Endothelial cell of umbilical vein (primary cell): Measurements from ENCODE around the gene ARHGEF1.

Experiments used
- MAX ChIP-seq: IDR thresholded peaks from 2 replicates; pipeline ENCODE4 v1.6.1; 2011; ENCODE audit not compliant: insufficient read depth, insufficient read length
- TF ChIP-seq, protein P1 (sequence below), 2 donors: IDR thresholded peaks; 1 replicate in 1 of 2; 2 replicates in 1 of 2; pipeline ENCODE4 v1.5.1; 2011; ENCODE audit warnings: low read length in 2 of 2, mild to moderate bottlenecking in 2 of 2, moderate library complexity in 2 of 2, control low read depth in 1 of 2, inconsistent platforms in 1 of 2, low read depth in 1 of 2; ENCODE audit not compliant: insufficient read depth in 1 of 2; ENCODE audit errors: extremely low read depth in 1 of 2

DNA sequence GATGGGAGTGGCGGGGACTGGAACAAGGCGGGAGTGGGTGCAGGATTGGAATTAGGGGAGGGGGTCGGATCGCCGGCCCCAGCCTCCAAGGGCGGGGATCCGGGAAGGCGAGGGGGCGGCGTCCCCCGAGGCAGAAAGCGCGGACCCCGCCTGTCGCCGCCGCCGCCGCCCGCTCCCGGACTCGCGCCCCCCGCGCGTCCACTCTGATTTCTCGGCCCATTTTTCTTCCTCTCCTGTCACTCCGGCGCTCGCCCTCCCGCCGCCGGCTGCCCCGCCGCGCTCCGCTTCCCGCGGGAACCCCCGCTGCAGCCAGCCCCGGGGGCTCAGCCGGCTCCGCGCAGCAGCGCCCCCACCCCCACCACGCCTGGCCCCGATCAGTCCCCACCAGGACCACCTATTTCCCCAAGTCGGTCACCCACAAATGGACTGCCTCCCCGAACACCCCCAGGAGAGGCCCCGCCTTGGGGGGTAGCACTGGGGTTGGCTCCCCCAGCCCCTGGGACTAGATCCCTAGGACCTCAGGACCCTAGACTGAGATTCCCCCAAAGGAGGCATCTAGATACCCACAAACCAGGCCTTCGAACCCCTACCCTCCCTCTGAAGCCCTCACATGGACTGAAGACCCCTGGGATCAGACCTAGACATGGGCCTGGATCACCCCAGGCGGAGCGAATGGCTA, 57.9 kb downstream of the ARHGEF1 start:
- TF ChIP-seq, protein P1, sequence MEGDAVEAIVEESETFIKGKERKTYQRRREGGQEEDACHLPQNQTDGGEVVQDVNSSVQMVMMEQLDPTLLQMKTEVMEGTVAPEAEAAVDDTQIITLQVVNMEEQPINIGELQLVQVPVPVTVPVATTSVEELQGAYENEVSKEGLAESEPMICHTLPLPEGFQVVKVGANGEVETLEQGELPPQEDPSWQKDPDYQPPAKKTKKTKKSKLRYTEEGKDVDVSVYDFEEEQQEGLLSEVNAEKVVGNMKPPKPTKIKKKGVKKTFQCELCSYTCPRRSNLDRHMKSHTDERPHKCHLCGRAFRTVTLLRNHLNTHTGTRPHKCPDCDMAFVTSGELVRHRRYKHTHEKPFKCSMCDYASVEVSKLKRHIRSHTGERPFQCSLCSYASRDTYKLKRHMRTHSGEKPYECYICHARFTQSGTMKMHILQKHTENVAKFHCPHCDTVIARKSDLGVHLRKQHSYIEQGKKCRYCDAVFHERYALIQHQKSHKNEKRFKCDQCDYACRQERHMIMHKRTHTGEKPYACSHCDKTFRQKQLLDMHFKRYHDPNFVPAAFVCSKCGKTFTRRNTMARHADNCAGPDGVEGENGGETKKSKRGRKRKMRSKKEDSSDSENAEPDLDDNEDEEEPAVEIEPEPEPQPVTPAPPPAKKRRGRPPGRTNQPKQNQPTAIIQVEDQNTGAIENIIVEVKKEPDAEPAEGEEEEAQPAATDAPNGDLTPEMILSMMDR (IDR thresholded peaks at IDR 0.05; ENCODE audit: extremely low read depth in 1 of 2, insufficient read depth in 1 of 2, low read depth in 1 of 2, low read length in 2 of 2) = no peak
- no peak for TF ChIP-seq MAX
